Retina (tissue), 1 donor: Measurements from ENCODE around the gene AHRR.
A peak's percentile ranks its signal among the peaks of the same experiment; 100 is the strongest.
"Not testable (repeated sequence)": the region's sequence is repeated elsewhere in the genome, so short reads cannot be mapped to it uniquely, and the experiment has no call there.

Experiments
- DNase-seq: peaks from one replicate; pipeline ENCODE4 v3.0.0-alpha.2; 2016

The AHRR gene

GRCh38 chr5:464446-464842 is 142.9 kb downstream of the AHRR start:
- DNase-seq: no peak

DNA sequence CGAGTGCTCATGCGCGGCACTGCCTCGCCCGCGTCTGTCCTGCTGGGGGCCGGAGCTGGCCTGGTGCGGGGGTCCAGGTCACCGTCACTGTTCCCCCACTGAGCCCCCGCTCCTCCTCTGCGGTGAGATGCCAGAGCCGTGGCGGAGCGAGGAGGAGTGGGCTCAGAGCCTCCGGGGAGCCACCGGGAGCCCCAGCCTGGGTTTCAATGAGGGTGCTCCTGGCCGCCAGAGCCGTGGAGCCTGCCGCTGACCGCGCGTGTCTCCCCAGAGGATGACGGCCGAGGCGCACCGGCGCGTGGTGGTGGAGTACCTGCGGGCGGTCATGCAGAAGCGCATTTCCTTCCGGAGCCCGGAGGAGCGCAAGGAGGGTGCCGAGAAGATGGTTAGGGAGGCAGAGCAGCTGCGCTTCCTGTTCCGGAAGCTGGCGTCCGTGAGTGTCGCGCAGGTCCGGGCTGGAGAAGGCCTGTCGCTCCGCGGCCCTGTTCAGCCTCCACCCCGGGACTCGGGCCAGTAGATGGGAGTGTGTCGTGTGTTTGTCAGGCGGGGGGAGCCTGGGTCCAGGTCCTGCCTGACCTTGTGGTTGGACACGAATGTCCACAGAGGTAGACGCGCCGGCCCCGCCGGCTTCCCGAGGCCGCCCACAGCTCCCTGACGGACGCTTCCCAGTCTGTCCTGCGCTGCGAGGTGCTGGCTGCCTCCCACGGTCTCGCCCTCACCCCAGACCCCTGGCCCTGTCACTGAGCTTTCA is 143.5 kb downstream of the AHRR start:
- DNase-seq: no peak

DNA sequence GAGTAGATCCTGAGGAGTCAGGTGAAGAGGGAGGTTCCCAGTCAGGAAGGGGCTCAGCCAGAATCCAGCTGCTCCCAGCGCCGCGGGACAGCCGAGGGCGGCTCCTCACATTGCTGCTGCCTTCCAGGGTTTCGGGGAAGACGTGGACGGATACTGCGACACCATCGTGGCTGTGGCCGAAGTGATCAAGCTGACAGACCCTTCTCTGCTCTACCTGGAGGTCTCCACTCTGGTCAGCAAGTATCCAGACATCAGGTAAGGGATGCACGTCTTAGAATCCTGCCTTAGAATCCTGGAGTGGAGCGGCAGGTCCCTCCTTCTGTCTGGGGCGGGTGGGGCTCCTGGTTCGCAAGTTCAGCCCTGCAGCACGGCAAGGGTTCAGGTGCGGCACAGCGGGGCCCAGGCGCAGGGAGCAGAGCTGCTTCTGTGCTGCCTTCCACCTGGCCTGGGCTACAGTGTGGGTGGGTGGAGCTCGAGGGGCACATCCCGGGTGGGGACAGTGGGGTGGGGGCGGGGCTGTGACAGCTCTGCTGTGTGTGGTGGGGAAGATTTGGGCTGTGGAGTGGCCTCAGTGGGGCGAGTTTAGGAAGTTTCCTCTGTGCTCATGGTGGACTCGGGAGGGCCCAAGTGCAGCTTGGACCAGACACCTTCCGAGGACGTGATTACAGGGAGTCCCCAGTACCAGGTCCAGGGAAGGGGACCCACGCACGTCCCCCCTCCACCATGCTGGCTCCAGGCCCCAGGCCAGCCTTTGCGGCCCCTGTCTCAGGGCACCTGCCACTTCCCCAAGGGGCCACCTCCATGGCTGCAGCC is 144.3 kb downstream of the AHRR start:
- no peak for DNase-seq

DNA sequence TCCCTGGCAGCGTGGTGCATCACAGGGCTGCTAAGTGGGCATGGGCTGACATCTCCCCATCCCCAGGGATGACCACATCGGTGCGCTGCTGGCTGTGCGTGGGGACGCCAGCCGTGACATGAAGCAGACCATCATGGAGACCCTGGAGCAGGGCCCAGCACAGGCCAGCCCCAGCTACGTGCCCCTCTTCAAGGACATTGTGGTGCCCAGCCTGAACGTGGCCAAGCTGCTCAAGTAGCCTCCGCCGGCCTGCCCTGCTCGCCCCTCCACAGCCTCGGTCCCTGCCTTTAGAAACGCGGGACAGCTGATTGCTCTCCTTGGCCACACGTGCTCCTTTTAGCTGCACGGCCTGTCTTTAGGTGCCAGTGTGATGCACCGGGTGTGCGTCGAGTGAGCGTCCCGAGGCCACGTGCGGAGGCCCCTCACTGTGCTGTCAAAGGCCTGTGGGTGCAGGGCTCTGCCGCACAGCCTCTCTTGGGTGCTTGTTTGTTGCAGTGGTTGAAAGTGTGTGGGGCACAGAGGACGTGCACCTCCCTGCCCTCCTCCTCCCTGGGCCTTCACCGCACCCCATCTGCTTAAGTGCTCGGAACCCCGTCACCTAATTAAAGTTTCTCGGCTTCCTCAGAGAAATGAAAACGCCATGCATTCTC is 145.3 kb downstream of the AHRR start:
- DNase-seq: no peak

DNA sequence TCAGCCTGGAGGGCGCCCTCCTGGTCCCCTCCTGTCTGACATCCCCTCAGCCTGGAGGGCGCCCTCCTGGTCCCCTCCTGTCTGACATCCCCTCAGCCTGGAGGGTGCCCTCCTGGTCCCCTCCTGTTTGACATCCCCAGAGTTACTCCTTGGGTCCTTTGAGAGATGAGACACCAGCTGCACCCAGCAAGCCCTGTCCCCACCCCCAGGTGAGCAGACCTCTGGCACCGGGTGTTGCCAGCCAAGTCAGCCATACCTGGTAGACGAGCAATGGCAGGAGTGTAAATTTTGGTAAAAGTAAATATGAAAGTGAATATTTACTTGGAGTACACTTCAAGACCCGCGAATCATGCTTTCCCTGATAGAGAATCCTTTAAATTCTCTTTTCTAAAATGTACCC is 146.9 kb downstream of the AHRR start:
- no peak for DNase-seq

GRCh38 chr5:469752-470483 is 148.4 kb downstream of the AHRR start:
- DNase-seq: no peak

DNA sequence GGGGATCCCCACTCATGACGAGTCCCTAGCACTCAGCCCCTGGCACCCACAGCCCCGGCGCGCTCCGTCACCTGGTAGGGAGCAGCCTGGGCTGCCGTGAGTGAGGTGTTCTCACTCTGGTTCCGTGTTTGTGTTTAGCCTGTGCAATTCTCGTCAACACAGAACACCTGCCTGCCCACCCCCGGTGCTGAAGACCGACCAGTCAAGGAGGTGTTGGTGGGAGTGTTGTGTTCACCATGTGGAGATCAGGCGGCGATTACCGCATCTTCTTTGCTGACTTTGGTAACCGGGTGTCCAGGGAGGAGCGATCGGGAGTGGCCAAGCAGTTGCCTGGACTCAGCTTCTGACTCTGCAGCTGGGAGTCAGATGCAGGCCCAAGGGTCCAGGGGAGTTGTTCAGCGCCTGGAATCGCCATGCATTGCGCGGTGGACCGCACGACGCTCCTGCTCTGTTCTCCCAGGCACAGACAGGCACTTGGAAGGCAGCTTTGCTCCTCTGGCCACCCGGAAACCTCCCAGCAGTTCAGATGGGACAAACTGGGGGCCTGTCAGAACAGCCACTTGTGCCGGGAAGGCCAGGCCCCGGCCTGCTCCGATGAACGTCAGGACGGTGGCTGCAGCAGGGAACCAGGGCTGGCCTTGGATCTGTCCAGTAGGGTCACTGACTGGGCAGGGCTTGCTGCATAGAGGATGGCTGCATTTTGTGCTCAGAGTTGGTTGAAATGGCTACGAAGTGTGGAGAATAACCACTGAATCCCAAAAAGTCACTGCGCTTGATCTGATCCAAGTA is 149.6 kb downstream of the AHRR start:
- no peak for DNase-seq

- no peak for DNase-seq
Observed at GRCh38 chr5:471750-472058, 150.2 kb downstream of the AHRR start.

- no peak for DNase-seq
Observed at GRCh38 chr5:472076-472655, 150.7 kb downstream of the AHRR start.

DNA sequence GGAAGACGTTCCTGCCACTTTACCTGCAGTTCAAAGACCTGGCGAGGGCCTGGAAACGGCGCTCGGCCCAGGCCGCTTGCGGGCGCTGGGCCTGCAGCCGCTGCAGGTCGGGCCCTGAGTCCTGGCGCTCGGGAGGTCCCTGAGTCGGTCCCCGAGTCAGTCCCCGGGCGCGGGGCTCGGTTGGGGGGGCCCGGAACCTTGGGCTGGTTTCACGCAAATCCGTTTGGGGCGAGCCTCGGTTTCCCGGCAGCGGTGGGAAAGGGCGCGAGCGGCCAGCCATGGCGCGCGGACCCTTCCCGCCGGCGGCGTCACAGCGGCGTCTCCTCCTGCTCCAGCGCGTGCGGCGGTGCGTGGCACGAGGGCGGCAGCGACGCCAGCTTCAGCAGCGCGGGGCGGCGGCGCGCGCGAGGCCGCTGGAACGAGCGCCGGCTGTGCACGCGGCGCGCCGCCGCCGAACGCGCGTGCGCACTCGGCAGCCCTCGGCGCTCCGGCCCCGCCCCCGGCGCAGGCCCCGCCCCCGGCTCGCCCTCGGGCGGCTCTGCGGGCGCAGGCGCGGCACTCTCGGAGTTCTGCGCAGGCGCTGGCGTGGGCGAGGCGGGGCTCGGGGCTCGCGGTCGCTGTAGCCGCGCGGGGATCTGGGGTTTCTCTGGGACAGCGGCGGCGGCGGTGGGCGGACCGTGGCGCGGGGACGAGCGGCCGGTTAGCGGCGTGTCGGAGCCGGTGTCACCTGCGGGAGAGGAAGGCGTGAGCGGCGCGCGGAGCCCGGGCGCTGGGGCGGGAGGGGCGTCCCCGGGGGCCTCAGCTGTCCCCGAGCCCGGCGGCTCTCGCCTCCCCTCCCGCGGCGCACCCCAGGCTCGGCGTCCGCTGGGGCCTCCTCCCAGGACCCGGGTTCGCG is 151.4 kb downstream of the AHRR start:
- DNase-seq: peak; percentile 89

GRCh38 chr5:473551-474192 is 152.2 kb downstream of the AHRR start:
- DNase-seq: peak; percentile 79

- not testable (repeated sequence) for DNase-seq
Observed at GRCh38 chr5:474232-474839, 152.8 kb downstream of the AHRR start.

DNA sequence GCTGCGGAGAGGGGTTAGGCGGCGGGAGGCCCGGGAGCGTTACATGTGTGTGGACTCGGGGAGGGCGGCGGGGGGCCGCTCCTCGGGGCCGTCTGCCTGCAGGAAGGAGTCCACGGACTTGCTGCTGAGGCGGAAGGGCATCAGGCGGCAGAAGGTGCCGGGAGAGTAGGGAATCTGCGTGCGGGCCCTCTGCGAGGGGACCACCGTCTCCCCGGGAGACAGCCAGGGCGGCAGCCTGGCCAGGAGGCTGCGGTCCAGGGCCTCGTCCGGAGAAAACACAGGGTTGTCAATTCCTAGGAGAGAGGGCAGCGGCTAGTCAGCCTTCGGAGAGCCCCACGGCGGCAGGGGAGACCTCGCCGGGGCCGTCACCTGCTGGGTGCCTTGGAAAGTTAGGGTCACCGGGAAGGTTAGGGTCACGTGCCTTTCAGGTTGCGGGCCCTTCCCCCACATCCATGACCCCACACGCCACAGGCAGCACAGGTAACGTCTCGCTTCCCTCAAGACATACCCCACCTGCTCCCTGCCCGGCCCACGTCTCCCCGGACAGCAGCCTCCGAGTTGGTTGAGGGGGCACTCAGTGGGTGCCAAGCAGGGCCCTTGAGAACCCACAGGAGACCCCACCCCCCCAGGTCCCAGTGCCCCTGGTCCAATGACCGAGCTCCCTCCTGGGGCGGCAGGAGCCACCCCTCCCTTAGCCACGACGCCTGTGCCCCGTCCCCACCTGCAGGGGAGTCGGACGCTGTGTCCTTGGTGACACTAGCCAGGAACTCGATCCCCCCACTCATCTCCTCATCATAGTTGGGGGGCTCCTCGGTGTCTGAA is 153.5 kb downstream of the AHRR start:
- peak; percentile 51 for DNase-seq

- DNase-seq: no peak
Observed at GRCh38 chr5:475704-476101, 154.2 kb downstream of the AHRR start.

- no peak for DNase-seq
Observed at GRCh38 chr5:476102-476813, 154.7 kb downstream of the AHRR start.

- DNase-seq: no peak
Observed at GRCh38 chr5:476814-477175, 155.3 kb downstream of the AHRR start.

DNA sequence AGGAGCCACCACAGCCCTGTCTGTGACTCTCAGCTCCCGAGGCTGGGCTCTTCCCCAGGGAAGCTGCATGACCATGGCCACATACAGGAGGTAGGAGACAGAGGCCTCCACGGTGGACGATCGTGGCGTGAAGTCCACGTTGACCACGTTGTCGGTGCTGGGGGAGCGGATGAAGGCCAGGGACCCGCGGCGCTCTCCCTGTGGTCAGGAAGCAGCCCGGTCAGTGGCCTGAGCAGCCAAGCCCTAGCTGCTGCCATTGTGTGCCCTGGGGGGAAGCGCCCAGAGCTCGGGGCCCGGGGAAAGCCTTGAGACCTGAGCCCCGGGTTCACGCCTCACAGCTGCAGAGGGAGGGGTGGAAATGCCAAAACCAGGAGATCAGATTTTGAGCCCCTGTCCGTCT is 155.7 kb downstream of the AHRR start:
- DNase-seq: no peak

- DNase-seq: no peak
Observed at GRCh38 chr5:477871-478270, 156.4 kb downstream of the AHRR start.
